NCI-H2081 (cell line): ENCODE data around the gene HTRA3.

Experiments
- DNase-seq, 2 experiments: peaks; one replicate each; lab custom pipeline; 2025; lab: John Stamatoyannopoulos, UW

Gene HTRA3

DNA sequence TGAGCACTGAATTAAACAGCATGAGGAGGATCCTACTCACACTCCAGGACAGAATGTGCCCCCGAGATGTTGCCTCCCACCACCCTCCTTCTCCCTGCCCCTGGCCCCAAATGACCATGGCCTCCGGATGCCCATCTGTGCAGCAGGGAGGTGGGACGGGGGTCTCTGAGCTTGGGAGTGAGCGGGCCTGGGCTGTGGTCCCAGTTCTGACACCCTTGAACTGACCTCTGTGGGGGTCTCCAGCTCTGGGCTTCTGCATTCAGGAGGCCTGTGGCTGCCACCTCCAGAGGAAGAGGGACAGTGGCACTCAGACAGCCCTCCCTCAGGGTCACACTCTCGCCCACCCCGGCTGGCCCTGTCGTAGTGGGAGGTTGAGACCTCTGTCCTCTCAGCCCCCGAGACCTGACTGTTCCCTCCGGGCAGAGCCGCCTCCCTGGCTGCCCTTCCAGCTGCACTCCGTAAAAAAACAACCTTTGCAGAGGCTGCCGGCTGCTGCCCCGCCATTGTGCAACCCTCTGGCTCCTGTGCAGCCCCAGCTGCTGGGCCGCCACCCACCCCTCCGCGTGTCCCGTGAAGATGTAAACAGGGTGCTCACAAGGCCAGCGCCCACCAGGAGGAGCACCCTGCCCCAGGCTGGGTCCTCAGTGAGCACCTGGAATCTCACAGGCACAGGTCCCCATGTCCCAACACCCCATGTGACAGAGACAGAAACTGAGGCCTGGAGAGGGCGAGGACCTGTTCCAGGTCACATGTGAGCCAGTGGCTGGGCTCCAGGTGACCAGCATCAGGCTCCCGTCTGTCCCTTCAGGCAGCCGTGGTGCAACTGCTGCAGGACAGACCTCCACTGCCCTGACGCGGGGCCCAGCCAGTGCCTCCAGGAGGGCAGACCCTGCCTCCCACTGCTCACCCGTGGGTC, 39.6 kb downstream of the HTRA3 start:
- no peak for DNase-seq

- no peak for DNase-seq
These were observed 40.8 kb downstream of the HTRA3 start for GRCh38 chr4:8310306-8310705.

DNA sequence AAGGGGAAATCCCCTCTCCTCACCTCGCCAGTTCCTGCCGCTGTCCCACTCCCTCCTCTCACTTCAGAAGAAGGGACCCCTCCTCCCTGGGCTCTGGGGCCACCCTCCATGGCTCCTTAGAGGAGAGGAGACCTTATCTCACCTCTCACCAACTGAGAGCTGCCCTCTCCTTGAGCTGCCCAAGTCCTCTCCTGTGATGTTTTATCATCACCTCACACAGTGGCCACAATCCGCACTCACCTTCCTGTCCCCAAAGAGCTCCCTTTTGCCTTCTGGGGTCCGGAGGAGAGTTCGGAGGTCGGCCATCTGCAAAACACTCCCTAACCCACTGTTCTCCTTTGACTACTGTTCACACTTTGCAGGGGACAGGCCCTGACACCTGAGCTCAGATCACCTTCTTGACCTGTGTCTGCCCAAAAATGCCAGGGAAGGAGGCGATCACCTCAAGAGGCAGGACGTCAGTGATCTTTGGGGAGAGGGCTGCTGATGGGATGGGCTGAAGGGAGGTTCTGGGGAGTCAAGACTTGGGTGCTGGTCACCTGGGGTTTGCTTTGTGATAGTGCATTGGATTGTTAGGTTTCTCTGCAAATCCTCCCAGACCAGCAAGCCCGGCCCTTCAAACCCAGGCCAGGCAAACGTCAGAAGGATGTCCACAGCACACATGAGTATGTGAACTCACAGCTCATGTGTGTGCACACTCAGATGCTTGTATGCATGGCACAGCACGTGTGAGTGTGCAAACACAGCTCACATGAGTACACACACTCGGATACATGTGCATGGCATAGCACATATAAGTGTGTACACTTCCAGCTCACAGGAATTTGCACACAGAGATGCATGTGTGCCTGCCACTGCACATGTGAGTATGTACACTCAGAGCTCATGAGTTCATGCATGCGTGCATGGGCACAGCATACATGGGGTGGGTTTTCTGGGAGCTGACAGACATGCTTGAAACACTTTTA, 41.8 kb downstream of the HTRA3 start:
- DNase-seq: no peak

DNA sequence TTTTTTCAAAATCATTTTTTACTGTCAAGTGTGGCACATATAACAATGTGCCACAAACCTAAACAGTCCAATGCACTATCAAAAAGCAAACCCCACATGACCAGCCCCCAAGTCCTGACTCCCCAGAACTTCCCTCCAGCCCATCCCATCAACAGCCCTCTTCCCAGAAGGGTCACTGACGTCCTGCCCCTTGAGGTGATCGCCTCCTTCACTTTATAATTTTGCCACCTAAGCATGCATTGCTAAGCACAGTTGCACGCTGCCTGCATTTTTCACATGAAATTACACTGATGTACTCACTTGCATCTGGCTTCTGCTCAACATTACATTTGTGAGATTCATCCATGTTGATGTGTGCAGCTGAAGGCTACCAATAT, 42.5 kb downstream of the HTRA3 start:
- DNase-seq: no peak

DNA sequence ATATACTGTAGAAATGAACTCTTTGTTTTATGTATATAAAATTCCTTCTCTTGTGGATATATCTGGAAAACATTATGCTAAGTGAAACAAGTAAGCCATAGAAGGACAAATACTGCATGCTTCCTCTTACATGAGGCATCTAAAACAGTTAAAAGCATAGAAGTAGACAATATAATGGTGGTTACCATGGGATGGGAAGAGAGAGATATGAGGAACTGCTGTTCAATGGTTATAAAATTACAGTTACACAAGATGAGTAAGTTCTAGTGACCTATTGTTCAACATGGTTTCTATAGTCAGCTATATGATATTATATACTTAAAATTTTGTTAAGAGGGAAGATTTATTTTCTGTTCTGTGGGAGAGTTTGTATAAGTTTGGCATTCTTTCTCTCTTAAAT, 43.4 kb downstream of the HTRA3 start:
- no peak for DNase-seq

- no peak for DNase-seq
These were observed 45.2 kb downstream of the HTRA3 start for GRCh38 chr4:8314691-8315255.

GRCh38 chr4:8315435-8316250, 46.1 kb downstream of the HTRA3 start:
- peak; percentile 81 to 85 for DNase-seq

- DNase-seq: no peak
These were observed 46.8 kb downstream of the HTRA3 start for GRCh38 chr4:8316251-8316771.

- DNase-seq: no peak
These were observed 47.4 kb downstream of the HTRA3 start for GRCh38 chr4:8316911-8317351.

DNA sequence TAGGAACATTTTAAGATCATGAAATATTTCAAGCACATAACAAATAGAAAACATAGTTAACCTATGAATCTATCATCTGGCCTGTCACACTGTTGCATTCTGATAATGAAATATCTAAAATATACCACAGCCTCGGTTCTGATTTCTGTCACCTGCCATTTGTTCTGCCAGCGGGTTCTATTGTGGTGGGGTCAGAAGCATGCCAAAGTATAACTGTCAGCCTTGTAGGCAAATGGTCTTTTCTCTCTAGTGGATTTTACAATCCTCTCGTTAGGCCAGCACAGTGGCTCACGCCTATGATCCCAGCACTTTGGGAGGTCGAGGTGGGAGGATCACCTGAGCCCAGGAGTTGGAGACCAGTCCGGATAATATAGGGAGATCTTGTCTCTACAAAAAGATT, 47.9 kb downstream of the HTRA3 start:
- no peak for DNase-seq

GRCh38 chr4:8318509-8318908, 49.0 kb downstream of the HTRA3 start:
- DNase-seq: no peak

DNA sequence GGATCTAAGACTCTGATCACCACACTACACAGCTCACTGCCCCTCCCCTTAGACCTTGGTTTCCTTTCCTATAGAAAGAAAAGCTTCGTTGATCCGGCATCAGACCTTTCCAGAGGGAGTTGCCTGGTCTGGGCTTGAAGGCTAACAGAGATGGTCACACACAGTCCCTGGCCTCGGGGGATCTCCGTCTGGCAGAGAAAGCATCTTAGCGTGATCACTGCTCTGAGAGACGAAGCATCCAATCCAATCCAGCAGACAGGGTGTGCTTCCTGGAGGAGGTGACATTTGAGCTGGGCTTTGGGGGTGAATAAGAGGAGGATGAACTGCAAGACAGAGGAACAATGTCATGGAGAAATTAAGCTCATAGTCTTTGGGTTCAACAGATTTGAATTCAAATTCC, 49.5 kb downstream of the HTRA3 start:
- DNase-seq: no peak

DNA sequence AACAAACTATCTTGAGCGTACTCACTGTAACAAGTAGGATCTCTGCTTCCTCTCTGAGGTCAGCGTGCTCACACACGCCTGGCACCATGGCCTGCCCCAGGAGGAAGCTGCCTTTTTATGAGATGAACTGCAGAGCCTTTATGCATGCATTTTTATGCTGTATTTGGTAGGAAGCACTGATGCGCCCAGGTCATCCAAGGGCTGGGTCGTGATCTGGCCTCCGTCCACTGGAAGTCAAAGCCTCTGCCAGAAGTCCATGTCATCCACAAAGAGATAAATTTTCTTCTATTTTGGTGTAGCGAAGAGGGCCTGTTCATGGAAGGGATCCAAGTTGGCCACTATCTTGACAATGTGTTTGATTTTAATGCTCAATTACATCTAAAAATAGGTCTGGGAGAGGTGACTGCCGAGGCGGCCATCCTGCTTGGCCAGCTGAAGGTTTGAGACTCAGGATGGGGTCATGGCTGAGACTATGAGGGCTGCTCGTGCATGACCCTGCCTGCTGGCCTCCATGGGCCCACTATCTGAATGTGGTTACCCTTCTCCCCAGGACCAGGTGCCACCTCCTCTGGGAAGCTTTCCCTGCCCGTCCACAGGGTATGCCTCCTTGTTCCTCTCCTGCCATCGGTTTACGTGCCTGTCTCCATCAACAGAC, 50.3 kb downstream of the HTRA3 start:
- DNase-seq: no peak

DNA sequence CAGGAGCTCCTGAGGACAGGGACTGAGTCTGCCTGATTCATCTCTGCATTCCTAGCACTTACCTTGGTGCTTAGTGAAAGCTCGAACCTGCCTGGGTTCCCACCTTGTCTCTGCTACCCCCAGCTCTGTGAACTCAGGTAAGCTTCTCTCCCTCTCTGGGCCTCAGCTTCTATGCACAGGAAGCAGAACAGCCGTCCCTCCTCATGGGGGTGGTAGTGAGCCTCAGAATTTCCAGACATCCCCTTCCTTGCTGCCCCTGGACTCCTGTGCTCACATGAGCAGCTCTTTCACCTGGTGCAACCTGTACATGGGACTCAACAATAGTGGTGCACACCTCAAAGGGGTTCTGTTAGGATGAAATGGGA, 50.8 kb downstream of the HTRA3 start:
- DNase-seq: no peak

DNA sequence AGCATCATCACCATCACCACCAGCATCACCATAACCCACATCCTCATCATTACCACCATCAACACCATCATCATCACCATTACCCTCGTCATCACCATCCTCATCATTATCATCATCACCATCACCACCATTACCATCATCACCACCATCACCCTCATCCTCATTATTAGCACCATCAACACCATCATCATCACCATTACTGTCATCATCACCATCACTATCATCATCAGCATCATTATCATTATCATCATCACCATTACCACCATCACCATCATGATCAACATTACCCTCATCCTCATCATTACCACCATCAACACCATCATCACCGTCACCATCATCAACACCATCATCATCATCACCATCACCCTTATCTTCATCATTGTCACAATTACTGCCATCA, 51.7 kb downstream of the HTRA3 start:
- no peak for DNase-seq

DNA sequence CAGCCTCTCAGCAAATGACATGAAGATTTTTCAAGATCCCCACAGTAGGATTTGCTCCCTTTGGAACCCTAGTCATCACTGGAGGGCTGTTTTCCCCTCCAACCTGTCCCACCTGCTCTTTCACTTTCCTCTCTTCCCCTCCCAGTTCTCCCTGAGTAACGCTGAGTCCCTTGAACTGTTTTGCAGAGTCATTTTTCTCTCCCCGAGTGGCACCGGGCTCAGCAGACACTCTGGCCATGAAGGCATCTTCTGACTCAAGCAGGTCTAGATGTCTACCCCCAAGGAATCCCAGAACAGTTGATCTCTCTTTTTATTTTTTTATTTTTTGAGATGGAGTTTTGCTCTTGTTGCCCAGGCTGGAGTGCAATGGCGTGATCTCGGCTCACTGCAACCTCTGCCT, 52.2 kb downstream of the HTRA3 start:
- DNase-seq: no peak

GRCh38 chr4:8322794-8323704, 53.5 kb downstream of the HTRA3 start:
- no peak for DNase-seq

- no peak for DNase-seq
These were observed 54.5 kb downstream of the HTRA3 start for GRCh38 chr4:8323947-8324555.

- DNase-seq: no peak
These were observed 55.2 kb downstream of the HTRA3 start for GRCh38 chr4:8324640-8325239.
